Bone marrow (tissue), 2 donors: ENCODE results near the gene KLC1.

Experiments used
- DNase-seq, 2 donors: peaks; one replicate each; lab custom pipeline; 2025; lab: John Stamatoyannopoulos, UW

The KLC1 gene

DNA sequence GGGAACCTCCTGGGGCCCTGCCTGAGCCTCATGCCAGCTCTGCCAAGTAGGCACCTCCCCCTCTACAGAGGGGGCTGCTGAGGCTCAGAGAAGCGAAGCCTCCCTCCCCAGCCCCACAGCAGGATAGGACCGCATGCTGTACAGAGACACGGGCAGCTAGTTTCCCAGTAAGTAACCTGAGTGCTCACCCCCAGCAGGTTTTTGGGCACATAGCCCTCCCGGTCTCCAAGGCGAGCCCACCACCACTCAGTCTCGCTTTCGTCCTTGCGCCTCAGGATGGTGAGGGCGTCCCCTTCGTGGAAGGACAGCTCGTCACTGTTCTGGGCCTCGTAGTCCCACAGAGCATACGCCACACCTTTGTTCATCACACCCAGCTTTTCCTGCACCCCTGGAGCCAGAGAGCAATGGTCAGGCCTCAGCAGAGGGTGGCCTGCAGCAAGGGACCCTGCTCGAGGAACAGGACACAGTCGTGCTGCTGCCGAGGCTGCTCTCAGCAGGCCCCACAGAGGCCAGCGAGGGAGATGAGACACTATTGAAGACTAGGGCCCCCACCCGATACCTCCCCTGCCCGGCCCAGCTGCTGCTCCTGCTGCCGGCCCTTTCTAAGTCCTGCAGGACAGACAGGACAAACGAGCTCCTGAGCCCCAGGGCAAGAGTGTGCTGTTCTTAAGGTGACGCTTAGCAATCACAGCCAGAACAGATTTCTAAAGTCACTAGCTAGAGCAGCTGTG lies 107.0 kb downstream of the KLC1 start:
- no peak for DNase-seq

DNA sequence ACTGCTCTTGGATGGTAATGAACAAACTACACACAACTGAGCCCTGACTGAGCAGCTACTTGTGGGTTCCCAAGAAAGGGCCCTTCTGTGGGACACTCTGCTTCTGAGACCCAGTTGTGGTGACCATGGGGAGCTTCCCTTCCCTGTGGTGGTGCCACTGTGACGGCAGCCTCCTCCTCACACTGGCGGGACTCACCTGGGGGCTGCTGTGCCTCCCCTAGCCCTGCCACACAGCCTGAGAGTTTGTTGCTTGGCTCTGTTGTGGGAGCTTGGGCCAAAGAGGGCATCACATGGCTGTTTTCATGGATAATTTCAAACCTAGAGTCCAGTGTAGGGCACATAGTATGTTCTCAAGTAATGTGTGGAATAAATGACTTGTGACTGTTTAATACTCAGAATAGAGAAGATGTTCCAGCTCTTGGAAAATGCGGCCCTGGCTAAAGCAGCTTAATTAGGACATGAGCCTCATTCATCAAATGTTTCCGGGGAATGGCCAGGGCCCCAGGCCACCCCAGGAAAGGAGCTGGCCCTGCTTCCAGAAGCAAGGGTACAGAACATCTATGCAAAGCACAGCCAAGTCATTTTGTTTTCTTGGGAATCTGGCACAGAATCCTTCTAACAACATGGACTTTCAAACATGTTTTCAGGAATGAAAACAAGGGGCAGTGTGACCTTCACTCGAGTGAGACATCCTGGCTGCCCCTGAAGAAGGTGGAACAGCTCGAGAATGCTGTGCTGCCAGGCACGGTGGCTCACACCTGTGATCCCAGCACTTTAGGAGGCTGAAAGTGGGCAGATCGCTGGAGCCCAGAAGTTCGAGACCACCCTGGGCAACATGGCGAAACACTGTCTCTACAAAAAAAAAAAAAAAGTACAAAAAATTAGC lies 107.8 kb downstream of the KLC1 start:
- no peak for DNase-seq

DNA sequence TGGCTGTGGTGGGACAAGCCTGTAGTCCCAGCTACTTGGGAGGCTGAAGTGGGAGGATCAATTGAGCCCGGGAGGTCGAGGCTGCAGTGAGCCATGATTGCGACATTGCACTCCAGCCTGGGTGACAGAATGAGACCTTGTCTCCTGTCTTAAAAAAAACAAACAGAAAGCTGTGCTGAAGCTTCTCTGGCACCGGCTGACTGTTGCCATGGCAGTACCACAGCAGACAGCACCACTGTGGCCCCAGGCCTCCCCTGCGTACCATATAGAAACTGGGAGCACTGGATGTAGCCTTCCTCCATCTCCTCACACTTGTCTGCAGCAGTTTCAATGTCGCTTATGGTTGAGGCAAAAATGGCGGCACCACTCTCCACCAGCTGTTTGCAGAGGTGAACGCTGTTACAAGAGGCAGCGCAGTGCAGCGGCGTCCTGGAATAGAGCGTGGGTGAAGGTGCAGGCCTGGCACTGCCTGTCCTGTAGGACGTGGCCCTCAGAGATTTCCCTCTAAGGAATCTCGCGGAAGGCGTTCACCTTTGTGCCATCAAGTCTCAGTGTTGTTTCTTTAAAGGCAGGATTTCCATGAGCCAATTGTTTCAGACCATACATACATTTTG lies 108.5 kb downstream of the KLC1 start:
- DNase-seq = no peak

DNA sequence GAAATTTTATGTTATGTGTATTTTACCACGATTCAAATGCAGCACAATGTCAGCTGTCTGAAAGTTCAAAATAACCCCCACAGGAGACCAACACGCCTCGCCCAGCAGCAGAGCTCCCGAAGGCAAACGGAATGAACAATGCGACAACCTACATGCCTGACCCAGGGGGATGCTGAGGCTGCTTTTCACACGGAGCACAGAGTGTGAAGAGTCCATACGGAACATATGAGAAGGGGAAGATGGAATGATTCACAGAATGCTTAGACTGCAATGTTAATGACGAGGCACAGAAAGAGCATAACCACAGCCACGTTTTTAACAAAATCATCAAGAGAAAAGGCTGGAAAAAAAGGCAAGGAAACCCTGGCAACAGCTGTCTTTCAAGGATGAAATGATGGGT lies 109.2 kb downstream of the KLC1 start:
- no peak for DNase-seq

DNA sequence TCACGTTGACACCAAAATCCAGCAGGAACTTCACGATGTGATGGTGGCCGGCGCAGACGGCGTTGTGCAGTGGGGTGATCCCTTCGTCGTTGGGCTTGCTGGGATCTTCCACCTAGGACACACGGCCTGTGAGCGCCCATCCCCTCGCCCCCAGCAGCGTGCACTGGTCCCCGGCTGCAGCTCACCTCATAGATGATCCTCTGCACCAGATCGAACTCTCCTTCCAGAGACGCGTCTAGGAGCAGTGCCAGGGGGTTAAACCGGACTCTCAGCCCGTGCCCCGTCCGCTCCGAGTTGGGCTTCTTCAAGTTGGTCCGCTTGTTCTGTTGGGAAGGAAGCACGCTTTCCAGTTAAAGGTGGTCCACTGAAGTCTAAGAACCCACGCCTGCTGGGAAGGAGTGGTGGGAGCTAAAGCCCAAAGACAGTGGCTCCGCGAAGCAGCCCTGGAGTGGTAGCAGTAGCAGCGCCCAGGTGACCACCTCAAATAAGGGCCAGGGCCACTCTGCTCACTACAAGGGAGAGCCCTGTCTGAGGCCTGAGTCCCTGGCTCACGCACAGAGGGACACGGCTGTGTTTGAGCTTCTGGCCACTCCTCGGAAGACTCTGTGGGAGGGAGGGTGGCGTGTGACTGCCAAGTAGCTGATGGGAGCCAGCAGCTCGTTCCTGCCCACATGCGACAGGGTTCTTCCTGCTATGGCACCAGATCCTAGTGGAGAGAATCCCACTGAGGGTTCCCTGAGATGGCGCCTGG lies 109.9 kb downstream of the KLC1 start:
- DNase-seq = no peak

DNA sequence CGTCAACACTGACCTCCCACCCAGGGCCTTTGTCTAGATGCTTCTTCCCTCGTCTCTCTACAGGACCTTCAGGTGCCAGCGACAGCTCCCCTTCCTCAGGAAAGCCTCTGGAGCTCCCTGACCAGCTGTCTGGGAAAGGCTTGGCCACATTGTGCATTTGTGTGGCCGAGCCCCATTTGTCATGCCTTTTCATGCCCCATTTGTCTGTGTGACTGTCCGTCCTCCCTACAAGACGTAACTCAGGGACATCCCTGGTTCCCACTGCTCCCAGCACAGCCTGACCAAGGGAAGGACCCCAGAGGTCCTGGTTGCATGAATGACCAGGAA lies 110.4 kb downstream of the KLC1 start:
- no peak for DNase-seq

DNA sequence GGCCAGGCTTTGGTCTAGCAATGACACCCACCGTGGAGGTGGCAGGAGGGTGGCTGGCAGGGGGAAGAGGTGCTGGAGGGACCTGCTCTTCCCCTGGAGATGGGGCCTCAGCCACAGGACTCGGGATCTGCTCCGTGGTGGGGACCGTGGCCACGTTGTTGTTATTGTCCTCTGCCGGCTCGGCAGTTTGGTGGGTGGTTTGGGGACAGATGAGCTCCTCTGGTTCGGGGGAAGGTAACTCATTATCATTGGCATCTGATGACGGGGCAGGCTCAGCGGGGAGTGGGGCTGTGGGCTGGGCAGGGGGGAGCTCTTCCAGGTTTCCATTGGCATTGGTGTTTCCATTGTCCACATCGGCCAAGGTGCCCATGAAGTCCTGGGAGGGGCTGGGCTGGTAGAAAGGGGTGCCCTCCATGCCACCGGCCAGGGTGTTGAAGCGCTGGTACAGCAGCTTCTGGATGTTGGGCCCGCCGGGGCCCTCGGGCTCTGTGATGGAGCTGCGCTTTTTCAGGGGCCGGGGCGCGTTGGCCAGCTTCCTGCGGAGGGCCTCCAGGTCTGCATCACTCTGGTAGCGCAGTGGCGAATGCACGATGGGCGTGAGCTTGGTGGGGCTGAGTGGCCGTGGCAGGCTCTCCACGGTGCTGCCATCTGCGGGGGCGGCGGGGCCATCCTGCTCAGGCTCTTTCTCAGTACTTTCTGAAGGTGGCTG lies 110.9 kb downstream of the KLC1 start:
- no peak for DNase-seq

DNA sequence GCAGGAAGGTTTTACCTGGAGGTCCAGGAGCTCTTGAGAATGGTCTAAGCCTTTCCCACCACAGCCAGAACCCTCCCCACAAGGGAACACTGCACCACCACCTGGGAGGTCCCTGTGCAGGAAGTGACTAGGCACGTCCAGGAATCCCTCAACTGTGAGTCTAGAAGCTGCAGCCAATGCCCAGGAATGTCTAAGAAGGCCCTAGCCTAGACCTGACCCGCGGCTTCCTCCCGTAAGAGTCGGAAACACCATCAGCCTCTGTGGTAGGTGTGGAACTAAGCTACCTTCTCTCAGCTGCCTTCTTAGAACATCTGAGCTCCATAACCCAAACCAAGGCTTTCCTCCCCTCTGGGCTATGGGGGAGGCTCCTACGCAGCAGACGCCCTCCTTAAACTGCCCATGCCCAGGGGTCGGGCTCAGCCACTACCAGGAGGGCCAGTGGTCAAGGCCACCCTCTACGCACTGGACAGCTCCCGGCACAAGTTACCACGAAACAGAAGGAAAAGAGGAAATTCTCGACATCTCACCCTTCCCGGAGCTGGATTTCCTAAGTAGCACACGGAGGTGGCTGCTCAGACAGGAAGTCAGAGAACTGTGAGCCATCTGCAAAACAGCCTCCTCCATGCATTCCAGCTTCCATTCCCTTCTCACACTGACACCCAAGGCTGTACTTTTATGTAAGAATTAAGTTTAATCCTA lies 112.1 kb downstream of the KLC1 start:
- no peak for DNase-seq

DNA sequence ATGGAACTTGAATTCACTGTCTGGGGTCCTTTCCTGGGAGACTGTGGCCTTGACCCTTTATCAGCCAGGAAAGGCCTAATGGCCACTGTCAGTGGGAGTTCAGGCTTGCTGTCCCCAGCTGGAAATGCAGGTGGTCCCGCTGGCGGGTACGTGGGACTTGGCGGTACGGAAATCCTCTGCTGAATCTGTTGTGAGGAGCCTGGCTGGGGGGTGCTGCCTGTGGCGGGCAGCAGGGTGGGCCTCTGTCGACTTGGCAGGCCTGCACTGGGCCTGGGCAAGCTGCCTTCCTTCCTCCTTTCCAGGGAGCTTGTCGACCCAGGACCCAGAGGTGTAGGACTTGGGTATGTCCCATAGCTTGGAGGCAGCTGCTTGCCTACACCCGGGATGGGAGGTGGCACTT lies 112.9 kb downstream of the KLC1 start:
- no peak for DNase-seq

DNA sequence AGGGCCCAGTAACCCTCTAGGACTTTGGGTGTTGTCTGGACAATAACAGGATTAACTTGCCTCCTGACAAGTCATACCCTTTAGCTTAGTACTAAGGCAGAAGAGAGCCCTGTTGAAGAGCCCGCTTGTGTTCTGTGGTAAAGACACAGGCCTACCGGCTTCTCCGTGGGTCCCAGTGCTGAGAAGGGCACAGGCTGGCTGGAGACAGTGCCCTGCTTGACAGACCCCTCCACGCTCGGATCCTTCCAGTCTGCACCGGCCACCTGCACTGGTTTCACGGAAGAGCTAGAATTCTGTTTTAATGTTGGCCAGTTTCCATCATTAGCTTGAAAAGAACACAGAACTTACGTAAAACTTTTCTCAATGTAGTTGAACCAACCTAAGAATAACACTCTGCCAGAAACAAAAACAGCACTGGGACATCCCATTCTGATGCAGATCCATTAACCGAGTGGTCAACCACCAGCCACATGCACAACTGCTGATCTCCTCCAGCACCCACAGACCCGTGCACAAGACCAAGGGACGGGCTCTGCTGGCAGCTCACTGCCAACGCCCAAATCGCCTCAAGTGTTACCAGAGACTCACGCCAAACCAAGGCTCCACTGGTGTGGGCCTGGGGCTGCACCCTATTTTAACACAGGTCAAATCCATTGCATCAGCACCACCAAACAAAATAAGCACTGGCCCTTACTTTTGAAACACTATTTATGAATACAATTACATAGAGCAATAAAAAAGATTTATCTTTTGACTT lies 113.7 kb downstream of the KLC1 start:
- no peak for DNase-seq

DNA sequence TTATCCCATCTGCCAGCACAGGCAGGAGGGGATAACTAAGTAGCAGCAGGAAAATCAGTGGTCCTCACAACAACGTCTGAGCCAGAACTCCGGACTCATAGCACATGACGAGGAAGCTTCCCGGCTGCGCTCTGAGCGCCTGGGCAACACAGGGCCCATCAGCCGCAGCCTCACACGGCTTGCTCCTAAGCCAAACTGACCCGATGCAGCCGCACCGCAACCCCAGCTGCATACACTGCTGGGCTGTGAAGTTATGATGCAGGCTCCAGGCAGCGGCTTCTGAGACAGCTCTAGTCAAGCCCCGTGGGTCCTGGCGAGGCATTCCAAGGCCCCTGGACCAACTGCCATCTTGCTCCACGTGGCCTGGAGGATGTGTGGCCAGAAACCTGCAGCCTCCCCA lies 114.7 kb downstream of the KLC1 start:
- DNase-seq = no peak

DNA sequence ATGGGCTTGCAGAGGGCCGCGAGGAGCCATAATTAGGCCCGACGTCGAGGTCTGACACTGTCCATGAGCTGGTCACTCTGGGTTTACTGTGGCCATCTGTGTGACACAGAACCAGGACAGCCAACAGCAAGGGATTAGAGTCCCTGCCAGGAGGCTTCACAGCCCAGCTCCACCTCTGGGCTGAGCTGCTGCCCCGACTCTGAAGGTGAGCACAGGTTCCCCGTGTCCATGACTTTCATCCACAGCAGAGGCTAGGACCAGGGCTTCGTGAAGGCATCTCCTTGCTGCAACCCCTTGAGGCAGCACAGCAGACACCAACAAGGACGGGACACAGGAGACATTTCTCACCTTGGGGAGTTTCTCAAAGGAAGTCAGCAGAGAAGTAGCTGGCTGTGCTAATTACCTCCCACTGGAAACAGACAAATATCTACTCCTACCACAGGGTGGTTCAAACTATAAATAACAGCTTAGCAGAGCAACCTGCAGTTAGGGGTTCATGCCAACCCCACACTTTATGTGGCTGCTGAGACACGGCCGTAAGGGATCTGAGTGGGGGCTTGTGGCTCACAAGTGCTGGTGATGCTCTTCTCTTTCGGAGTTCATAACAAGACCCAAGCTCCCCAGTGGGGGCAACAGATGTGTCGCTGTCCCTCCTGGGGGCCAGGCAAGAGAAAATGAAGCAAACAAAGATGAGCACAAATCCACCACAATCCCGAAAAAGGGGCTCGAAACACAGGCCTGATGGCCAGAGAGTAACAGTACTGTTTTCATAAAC lies 115.8 kb downstream of the KLC1 start:
- no peak for DNase-seq

DNA sequence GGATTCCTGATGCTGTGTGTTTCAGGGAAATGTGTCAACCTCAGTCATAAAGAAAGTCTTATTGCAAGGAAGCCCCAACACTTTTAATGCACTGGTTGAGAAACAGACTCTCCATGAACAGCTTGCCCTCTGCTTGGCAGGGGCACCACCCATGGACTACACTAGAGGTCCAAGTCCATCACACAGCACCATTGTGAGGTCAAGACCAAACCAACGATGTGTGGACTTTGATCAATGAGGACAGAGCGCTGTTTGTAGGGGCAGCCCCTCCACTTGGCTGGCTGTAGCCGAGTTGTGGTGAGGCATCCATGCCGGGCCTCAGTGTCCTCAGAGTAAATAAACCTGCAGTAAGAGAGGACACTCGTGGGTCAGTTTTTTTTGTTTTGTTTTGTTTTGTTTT lies 116.4 kb downstream of the KLC1 start:
- DNase-seq = no peak

DNA sequence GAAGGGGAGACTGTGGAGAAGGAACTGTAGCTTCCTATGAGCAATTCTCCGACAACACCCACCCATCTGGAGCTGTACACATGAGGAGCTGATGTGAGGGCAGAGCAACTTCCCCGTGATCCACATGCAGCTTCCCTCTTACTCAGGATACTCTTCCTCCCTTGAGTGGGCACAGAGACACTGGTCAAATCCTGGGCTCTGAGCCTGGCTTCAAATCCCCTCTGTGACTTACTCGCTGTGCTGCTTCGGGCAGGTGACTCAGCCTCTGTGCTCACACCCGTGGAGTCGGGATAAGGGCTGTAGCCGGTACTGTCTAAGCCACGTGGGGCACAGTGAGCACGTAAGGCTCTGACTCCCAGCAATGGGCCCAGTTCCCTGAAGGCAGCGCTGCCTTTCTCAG lies 117.7 kb downstream of the KLC1 start:
- DNase-seq = no peak

DNA sequence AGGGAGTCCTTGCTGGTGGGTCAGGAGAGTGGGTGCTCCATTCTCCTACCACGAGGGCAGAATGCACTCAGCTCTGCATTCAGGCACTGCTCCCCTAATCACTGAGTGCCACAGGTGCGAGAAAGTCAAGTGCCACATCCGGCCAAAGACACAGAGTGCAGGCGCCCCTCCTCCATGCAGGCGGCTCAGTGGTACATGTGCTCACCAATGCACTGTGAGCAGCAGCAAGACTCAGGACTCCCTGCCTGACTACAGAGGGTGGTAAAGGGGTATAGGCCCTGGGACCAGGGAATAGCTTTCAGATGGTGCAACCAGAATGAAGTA lies 119.5 kb downstream of the KLC1 start:
- DNase-seq = no peak

DNA sequence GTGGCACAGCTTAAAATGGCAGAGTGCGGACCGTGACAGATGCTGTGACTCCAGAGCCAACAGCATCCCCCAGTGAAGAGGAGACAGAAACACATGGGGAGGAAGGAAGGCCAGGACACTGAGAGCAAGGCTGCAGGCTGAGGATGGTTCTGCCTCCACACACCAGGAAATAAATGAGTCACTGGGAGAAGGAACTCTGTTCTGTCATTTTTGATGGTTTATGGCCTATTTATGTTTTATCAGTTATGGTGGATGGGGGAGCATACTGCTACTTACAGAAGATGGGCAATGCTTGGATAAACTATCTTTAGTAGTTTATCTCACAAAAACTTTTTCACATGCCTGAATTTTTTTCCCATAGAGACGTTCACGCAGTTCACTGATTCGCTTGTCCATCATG lies 120.4 kb downstream of the KLC1 start:
- peak in 1 of 2 donors; percentile 47 for DNase-seq

DNA sequence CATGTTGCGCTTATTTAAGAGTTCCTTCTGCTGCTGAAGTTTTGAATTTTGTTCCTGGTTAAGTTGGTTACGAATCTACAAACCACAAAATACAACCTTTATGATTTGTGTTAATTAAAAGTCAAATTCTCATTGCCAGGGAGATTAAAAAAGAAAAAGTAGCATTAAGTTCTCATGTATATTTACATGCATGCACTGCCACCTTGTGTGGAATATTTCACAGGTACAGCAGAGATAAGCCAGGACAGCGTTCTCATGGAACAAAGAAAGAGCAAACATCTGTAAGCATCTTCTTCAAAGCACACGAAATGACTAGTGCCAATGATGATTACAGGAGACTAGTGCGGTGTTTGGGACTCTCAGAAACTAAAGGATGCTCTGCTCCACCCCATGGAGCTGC lies 120.8 kb downstream of the KLC1 start:
- no peak for DNase-seq
